ENCODE results near the gene ACVR1. TPM values are rescaled to one million over a fixed set of nuclear protein-coding genes. Genes with fewer than 3 reads are reported as not detected.

The ACVR1 gene
- total and polyA plus RNA-seq, 7 experiments from 2014 or later: 6.0 to 42.0 (median 17.8) TPM

- no peak overlapping the region for H3K27ac ChIP-seq (ENCODE audit: low read depth, low read length)
- H3K27ac Mint-ChIP-seq: no peak overlapping the region
- peaks cover 4 to 28% (median 8%) of the 10 kb centered on the region in 7 donors for H3K4me1 Mint-ChIP-seq
- no peak overlapping the region for H3K4me3 ChIP-seq (ENCODE audit: low read length)
- H3K4me3 Mint-ChIP-seq: no peak overlapping the region
- no peaks in the 10 kb centered on the region for H3K9me3 ChIP-seq (ENCODE audit: control insufficient read depth in 2 of 3, low read length in 3 of 3)
- H3K27me3 ChIP-seq (ENCODE audit: control insufficient read depth in 2 of 2, insufficient read depth in 2 of 2, low read length in 2 of 2): no peaks in the 10 kb centered on the region
- CTCF ChIA-PET: no interaction called here
- no peaks in the 10 kb centered on the region for H3K9me3 Mint-ChIP-seq
- POLR2A ChIA-PET: no interaction called here
- ATAC-seq (no peak), DNase-seq (no peak)
- peaks cover 0 to 5% (median 0%) of the 10 kb centered on the region in 3 experiments for H3K36me3 ChIP-seq (ENCODE audit: control insufficient read depth in 2 of 3, insufficient read depth in 3 of 3, low read length in 3 of 3)
- H3K36me3 Mint-ChIP-seq: peaks cover 0 to 12% (median 0%) of the 10 kb centered on the region in 5 donors
- H3K27me3 Mint-ChIP-seq: no peaks in the 10 kb centered on the region
- intact Hi-C loops (cut with micrococcal nuclease): no loop called here
- no peaks in the 10 kb centered on the region for H3K4me1 ChIP-seq (ENCODE audit: control insufficient read depth in 2 of 2, insufficient read depth in 2 of 2, low read length in 2 of 2)
Measured at GRCh38 chr2:157790780-157791179, 85.3 kb downstream of the ACVR1 start.

DNA sequence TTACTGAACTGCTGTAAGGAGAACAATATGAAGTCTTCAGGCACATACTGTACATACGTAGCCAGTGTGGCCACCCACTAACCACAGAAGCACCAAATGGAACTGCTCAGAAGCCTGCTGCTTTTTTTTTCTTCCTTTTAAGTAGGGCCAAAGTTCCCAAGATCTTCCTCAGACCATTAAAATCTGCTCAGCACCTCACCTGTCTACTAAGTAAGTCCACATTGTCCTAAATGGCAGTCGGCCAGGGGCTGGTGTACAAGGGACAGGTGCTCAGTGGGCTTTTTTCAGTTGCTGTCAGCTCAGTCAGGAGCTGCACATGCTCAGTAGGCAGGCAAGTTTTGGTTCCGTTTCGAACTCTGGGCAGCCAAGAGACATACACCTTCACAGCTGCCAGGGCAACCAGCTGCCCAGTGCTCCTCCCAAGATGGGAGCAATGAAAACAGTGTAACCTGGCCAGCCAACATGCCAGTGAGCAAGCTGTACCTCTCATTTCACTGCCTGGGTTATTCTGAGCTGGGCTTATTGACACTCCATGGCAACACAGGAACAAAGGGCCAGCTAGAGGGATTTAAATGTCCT lies 86.1 kb downstream of the ACVR1 start:
- H3K4me1 ChIP-seq (ENCODE audit: control insufficient read depth in 2 of 2, insufficient read depth in 2 of 2, low read length in 2 of 2): no peaks in the 10 kb centered on the region
- H3K27me3 ChIP-seq (ENCODE audit: control insufficient read depth in 2 of 2, insufficient read depth in 2 of 2, low read length in 2 of 2): no peaks in the 10 kb centered on the region
- ChIA-PET POLR2A (no interaction called here), CTCF (interaction anchor here (0.7 to 0.8 kb wide), 2 partner anchors 57 to 228 kb away, joined by 3 to 4 read pairs; no protein-coding TSS in a partner anchor)
- no peaks in the 10 kb centered on the region for H3K9me3 ChIP-seq (ENCODE audit: control insufficient read depth in 2 of 3, low read length in 3 of 3)
- no peak overlapping the region for H3K4me3 ChIP-seq (ENCODE audit: low read length)
- no peak for DNase-seq
- Mint-ChIP-seq H3K4me1 (peaks cover 4 to 29% (median 10%) of the 10 kb centered on the region in 7 donors), H3K4me3 (no peak overlapping the region), H3K9me3 (no peaks in the 10 kb centered on the region), H3K36me3 (peaks cover 0 to 17% (median 0%) of the 10 kb centered on the region in 5 donors), H3K27me3 (no peaks in the 10 kb centered on the region), H3K27ac (peak overlapping the region in 1 of 9 donors; percentile 78)
- ATAC-seq: peak; percentile 40
- H3K36me3 ChIP-seq (ENCODE audit: control insufficient read depth in 2 of 3, insufficient read depth in 3 of 3, low read length in 3 of 3): peaks cover 0 to 5% (median 0%) of the 10 kb centered on the region in 3 experiments
- intact Hi-C loops (cut with micrococcal nuclease): no loop called here
- no peak overlapping the region for H3K27ac ChIP-seq (ENCODE audit: low read depth, low read length)

- Histone ChIP-seq H3K9me3 (ENCODE audit: control insufficient read depth in 2 of 3, low read length in 3 of 3) (no peaks in the 10 kb centered on the region), H3K4me1 (ENCODE audit: control insufficient read depth in 2 of 2, insufficient read depth in 2 of 2, low read length in 2 of 2) (peaks cover 0 to 6% of the 10 kb centered on the region in 2 donors), H3K27ac (ENCODE audit: low read depth, low read length) (no peak overlapping the region), H3K4me3 (ENCODE audit: low read length) (no peak overlapping the region), H3K27me3 (ENCODE audit: control insufficient read depth in 2 of 2, insufficient read depth in 2 of 2, low read length in 2 of 2) (no peaks in the 10 kb centered on the region), H3K36me3 (ENCODE audit: control insufficient read depth in 2 of 3, insufficient read depth in 3 of 3, low read length in 3 of 3) (peaks cover 0 to 5% (median 0%) of the 10 kb centered on the region in 3 experiments)
- ATAC-seq (no peak), DNase-seq (no peak)
- H3K27ac Mint-ChIP-seq: peak overlapping the region in 1 of 9 donors; percentile 35
- peaks cover 0 to 17% (median 0%) of the 10 kb centered on the region in 5 donors for H3K36me3 Mint-ChIP-seq
- intact Hi-C loops (cut with micrococcal nuclease): no loop called here
- no peaks in the 10 kb centered on the region for H3K27me3 Mint-ChIP-seq
- POLR2A ChIA-PET: interaction anchor here (0.7 kb wide), 1 partner anchor 229 kb away, joined by 4 read pairs; no protein-coding TSS in a partner anchor
- no peaks in the 10 kb centered on the region for H3K9me3 Mint-ChIP-seq
- CTCF ChIA-PET: interaction anchor here (0.7 to 0.8 kb wide), 2 partner anchors 58 to 229 kb away, joined by 3 to 4 read pairs; no protein-coding TSS in a partner anchor
- H3K4me1 Mint-ChIP-seq: peaks cover 6 to 35% (median 16%) of the 10 kb centered on the region in 7 donors
- H3K4me3 Mint-ChIP-seq: no peak overlapping the region
Measured at GRCh38 chr2:157789256-157789655, 86.9 kb downstream of the ACVR1 start.

GRCh38 chr2:157788201-157788600 lies 87.9 kb downstream of the ACVR1 start:
- H3K4me1 ChIP-seq (ENCODE audit: control insufficient read depth in 2 of 2, insufficient read depth in 2 of 2, low read length in 2 of 2): peaks cover 0 to 9% of the 10 kb centered on the region in 2 donors
- peaks cover 10 to 41% (median 23%) of the 10 kb centered on the region in 7 donors for H3K4me1 Mint-ChIP-seq
- H3K9me3 Mint-ChIP-seq: no peaks in the 10 kb centered on the region
- ATAC-seq (no peak), DNase-seq (no peak)
- H3K36me3 ChIP-seq (ENCODE audit: control insufficient read depth in 2 of 3, insufficient read depth in 3 of 3, low read length in 3 of 3): peaks cover 0 to 5% (median 0%) of the 10 kb centered on the region in 3 experiments
- POLR2A ChIA-PET: no interaction called here
- H3K4me3 Mint-ChIP-seq: no peak overlapping the region
- intact Hi-C loops (cut with micrococcal nuclease): no loop called here
- H3K36me3 Mint-ChIP-seq: peaks cover 0 to 15% (median 0%) of the 10 kb centered on the region in 5 donors
- CTCF ChIA-PET: interaction anchor here (0.7 kb wide), 1 partner anchor 1215 kb away, joined by 4 read pairs; no protein-coding TSS in a partner anchor
- H3K27ac ChIP-seq (ENCODE audit: low read depth, low read length): no peak overlapping the region
- H3K27me3 Mint-ChIP-seq: no peaks in the 10 kb centered on the region
- H3K4me3 ChIP-seq (ENCODE audit: low read length): no peak overlapping the region
- H3K9me3 ChIP-seq (ENCODE audit: control insufficient read depth in 2 of 3, low read length in 3 of 3): no peaks in the 10 kb centered on the region
- H3K27me3 ChIP-seq (ENCODE audit: control insufficient read depth in 2 of 2, insufficient read depth in 2 of 2, low read length in 2 of 2): no peaks in the 10 kb centered on the region
- H3K27ac Mint-ChIP-seq: peak overlapping the region in 3 of 9 donors; percentile 18 to 66 (median 33)

- H3K27me3 ChIP-seq (ENCODE audit: control insufficient read depth in 2 of 2, insufficient read depth in 2 of 2, low read length in 2 of 2): no peaks in the 10 kb centered on the region
- ChIA-PET POLR2A (interaction anchor here (1.0 kb wide), 1 partner anchor 296 kb away, joined by 3 read pairs; no protein-coding TSS in a partner anchor), CTCF (interaction anchor here (0.7 kb wide), 1 partner anchor 1216 kb away, joined by 4 read pairs; no protein-coding TSS in a partner anchor)
- DNase-seq: no peak
- no peaks in the 10 kb centered on the region for H3K9me3 ChIP-seq (ENCODE audit: control insufficient read depth in 2 of 3, low read length in 3 of 3)
- no peak overlapping the region for H3K4me3 Mint-ChIP-seq
- peak overlapping the region in 2 of 9 donors; percentile 33 to 35 for H3K27ac Mint-ChIP-seq
- H3K4me1 Mint-ChIP-seq: peaks cover 10 to 41% (median 28%) of the 10 kb centered on the region in 7 donors
- no peak overlapping the region for H3K27ac ChIP-seq (ENCODE audit: low read depth, low read length)
- H3K36me3 Mint-ChIP-seq: peaks cover 0 to 15% (median 0%) of the 10 kb centered on the region in 5 donors
- no peaks in the 10 kb centered on the region for H3K27me3 Mint-ChIP-seq
- ATAC-seq: no peak
- intact Hi-C loops (cut with micrococcal nuclease): no loop called here
- no peak overlapping the region for H3K4me3 ChIP-seq (ENCODE audit: low read length)
- H3K36me3 ChIP-seq (ENCODE audit: control insufficient read depth in 2 of 3, insufficient read depth in 3 of 3, low read length in 3 of 3): peaks cover 0 to 5% (median 0%) of the 10 kb centered on the region in 3 experiments
- peaks cover 0 to 9% of the 10 kb centered on the region in 2 donors for H3K4me1 ChIP-seq (ENCODE audit: control insufficient read depth in 2 of 2, insufficient read depth in 2 of 2, low read length in 2 of 2)
- H3K9me3 Mint-ChIP-seq: no peaks in the 10 kb centered on the region
Measured at GRCh38 chr2:157787364-157787938, 88.7 kb downstream of the ACVR1 start.

DNA sequence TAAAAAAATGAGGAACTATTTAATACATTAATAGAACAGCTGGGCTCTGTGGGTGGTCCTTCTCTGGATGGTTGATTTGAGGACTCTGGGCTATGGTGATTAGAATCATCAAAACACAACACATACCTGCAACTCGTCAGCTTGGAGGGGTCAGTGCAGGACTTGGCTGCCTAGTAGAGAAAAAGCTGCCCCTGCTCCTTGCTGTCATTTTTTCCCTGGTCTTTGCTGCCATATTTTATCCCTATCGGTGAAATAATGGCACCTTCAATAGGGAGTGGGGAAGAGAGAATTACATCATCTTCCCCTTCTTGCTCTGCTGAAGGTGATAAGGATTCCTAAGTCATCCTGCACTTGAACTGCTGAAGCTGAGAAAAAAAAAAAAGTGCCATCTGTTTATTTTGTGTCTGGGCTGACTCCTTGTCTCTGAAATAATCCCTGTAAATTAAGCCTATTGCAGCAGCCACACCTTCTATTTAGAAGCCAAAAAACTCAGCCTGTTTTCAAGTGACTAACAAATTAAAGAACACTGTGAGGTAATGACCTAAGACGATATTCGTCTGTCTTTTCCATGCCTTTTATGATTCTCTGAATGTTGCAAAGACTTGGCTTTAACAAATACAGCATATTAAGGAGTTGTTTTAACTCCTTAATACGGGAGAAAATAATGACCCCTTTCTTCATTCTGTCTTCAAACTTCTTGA lies 89.3 kb downstream of the ACVR1 start:
- Histone ChIP-seq H3K36me3 (ENCODE audit: control insufficient read depth in 2 of 3, insufficient read depth in 3 of 3, low read length in 3 of 3) (peaks cover 0 to 5% (median 0%) of the 10 kb centered on the region in 3 experiments), H3K27ac (ENCODE audit: low read depth, low read length) (no peak overlapping the region), H3K27me3 (ENCODE audit: control insufficient read depth in 2 of 2, insufficient read depth in 2 of 2, low read length in 2 of 2) (no peaks in the 10 kb centered on the region), H3K4me3 (ENCODE audit: low read length) (no peak overlapping the region), H3K9me3 (ENCODE audit: control insufficient read depth in 2 of 3, low read length in 3 of 3) (no peaks in the 10 kb centered on the region), H3K4me1 (ENCODE audit: control insufficient read depth in 2 of 2, insufficient read depth in 2 of 2, low read length in 2 of 2) (peaks cover 0 to 12% of the 10 kb centered on the region in 2 donors)
- no peak overlapping the region for H3K4me3 Mint-ChIP-seq
- peaks cover 15 to 48% (median 34%) of the 10 kb centered on the region in 7 donors for H3K4me1 Mint-ChIP-seq
- peaks cover 0 to 15% (median 0%) of the 10 kb centered on the region in 5 donors for H3K36me3 Mint-ChIP-seq
- DNase-seq (no peak), ATAC-seq (no peak)
- H3K27me3 Mint-ChIP-seq: no peaks in the 10 kb centered on the region
- POLR2A ChIA-PET: interaction anchor here (1.0 kb wide), 1 partner anchor 295 kb away, joined by 3 read pairs; no protein-coding TSS in a partner anchor
- H3K9me3 Mint-ChIP-seq: no peaks in the 10 kb centered on the region
- CTCF ChIA-PET: interaction anchor here (1.1 kb wide), 1 partner anchor 484 kb away, joined by 3 read pairs; no protein-coding TSS in a partner anchor
- intact Hi-C loops (cut with micrococcal nuclease): no loop called here
- peak overlapping the region in 2 of 9 donors; percentile 33 to 35 for H3K27ac Mint-ChIP-seq
